ENCODE measurements around the gene FGFR2.

Gene FGFR2

DNA sequence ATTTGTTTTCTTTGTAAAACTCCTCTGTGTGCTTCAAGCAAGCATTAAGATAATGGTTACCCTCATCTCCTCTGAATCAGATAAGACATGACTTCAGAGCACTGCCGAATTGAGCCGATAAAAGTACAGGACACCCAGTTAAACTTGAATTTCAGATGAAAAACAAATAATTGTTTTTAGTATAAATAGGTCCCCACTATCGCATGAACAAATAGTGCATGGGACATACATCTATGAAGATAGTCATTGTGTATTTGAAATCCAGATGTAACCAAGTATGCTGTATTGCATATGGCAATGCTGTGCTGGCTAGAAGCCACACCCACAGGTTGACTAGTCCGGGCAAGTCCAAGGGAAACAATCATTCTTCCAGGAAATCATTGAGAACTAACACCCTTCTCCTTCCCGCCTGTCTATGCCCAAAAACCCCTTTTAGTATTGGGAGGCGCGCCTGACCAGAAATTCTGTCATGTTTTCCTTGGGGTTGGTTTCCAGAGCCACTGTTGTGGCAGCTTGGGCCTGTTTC, 12.6 kb upstream of the FGFR2 start:
- no peak for DNase-seq (ENCODE audit: low read depth)

- DNase-seq (ENCODE audit: low read depth), result no peak
These were observed 11.5 kb upstream of the FGFR2 start for GRCh38 chr10:121609426-121610380.

GRCh38 chr10:121608469-121609190, 10.4 kb upstream of the FGFR2 start:
- DNase-seq (ENCODE audit: low read depth), result no peak

- DNase-seq (ENCODE audit: low read depth), result no peak
These were observed 9.2 kb upstream of the FGFR2 start for GRCh38 chr10:121607310-121608055.

DNA sequence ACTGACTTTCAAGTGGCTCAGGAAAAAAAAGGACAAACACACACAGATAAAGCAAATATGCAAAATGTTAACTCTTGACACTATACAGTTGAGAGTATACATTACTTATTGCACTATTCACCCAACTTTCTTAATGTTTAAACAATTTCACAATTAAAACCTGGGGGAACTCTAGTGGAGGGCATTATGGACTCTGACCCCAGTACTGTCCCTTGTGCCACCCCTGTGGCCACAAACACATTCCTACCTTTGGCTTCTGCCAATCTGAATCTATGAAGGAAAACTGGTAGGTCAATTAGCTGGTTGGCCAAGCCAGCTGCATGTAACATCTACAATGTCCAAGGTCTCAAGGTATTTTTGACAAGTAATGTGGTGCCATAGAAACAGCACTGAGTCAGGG, 7.5 kb upstream of the FGFR2 start:
- DNase-seq (ENCODE audit: low read depth), result no peak

GRCh38 chr10:121601458-121601857, 3.2 kb upstream of the FGFR2 start:
- DNase-seq (ENCODE audit: low read depth), result no peak

DNA sequence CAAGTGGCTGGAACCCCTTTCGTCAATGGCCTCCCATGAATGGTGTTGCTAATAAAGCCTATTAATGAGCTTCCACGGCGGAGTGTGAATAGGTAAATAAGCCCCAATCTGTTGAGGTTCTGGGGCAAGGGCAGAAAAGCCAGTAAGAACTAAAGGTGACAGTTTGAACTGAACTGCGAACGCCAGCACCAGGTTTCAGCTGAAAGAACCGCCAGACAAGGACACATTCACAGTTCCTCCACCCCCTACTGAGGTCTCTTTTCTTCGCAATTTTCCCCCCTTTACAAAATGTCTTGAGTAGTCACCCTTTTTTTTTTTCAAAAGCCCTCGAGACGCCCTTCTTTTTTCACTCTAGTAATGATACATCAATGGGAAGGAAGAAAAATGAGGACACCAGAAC, 2.4 kb upstream of the FGFR2 start:
- no peak for DNase-seq (ENCODE audit: low read depth)

DNA sequence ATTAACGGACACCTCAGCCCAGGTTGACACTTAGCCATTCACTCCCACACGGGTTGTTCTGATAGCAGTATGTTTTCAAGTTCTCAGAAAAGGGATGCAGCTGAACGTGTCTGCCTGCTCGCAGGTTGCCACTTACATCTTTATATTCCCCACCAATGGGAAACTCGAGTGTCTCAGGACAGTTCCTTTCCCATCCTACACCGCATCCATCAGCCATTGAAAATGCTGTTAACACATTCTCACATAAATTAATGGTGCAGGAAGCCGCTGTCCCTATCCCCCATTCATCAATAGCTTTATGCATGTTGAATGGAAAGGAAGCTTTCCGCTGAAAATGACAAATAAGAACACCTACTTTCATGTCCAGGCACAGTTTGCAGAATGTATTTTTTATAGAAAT, 1.7 kb upstream of the FGFR2 start:
- DNase-seq (ENCODE audit: low read depth), result no peak

GRCh38 chr10:121597504-121598262, 561 bp downstream of the FGFR2 start:
- DNase-seq (ENCODE audit: low read depth), result no peak

DNA sequence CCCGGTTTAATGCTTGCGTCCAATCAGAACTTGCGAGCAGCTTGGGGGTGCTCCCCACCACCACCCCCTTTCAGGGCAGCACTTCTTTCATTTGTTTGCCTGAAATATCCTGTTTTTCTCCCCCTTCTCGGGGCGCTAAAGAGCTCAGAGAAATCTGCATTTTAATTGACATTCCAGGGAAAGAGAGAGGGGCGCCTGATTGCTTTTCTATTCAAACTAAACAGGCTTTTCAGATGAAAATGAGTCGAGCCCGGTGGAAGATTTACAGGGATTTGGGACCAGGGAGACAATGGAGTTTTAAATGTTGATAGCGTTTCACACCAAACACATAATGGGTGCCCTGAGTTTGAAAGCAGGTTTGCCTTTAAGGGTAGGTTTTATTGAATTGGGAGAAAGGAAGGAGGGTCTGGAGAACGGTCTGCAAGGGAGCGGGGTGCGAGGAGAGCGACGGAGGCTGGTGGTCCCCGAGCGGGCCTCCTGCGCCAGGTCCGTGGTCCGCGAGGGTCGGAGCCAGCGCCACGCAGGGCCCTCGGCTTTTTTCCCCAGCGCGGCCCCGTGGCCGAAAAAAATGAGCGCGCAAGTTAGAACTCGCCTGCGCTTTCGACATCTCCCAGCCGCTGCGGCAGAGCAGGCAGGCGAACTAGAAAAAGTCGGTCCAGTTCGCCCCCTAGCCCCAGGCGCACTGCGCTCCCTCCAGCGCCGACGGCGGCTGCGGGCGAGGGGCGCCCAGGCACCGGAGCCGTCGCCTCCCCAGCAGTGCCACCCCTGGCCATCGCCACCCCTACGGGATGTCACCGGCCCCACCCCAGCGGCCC, 1.3 kb downstream of the FGFR2 start:
- no peak for DNase-seq (ENCODE audit: low read depth)

- DNase-seq (ENCODE audit: low read depth), result no peak
These were observed 2.2 kb downstream of the FGFR2 start for GRCh38 chr10:121595806-121596688.

GRCh38 chr10:121595351-121595805, 2.9 kb downstream of the FGFR2 start:
- no peak for DNase-seq (ENCODE audit: low read depth)

GRCh38 chr10:121594623-121595350, 3.5 kb downstream of the FGFR2 start:
- DNase-seq (ENCODE audit: low read depth), result no peak

DNA sequence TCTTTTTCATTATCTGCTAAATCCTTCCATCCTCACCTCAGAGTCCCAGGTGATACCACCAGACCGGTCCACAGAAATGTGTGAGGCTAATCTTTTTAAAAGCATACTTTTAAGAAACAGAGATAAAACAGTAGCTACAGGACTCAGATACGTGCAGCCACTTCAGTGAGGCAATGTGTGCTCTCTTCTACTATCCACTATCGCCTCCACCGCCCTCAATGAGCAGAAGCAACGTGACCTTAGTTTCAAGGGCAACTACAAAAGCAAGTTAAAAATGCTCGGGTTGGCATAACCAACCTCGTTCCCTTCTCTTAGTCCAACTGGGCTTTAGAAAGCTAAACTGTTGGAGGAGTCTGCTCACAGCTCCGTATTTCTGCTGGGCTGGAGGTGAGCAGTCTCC, 4.2 kb downstream of the FGFR2 start:
- no peak for DNase-seq (ENCODE audit: low read depth)

DNA sequence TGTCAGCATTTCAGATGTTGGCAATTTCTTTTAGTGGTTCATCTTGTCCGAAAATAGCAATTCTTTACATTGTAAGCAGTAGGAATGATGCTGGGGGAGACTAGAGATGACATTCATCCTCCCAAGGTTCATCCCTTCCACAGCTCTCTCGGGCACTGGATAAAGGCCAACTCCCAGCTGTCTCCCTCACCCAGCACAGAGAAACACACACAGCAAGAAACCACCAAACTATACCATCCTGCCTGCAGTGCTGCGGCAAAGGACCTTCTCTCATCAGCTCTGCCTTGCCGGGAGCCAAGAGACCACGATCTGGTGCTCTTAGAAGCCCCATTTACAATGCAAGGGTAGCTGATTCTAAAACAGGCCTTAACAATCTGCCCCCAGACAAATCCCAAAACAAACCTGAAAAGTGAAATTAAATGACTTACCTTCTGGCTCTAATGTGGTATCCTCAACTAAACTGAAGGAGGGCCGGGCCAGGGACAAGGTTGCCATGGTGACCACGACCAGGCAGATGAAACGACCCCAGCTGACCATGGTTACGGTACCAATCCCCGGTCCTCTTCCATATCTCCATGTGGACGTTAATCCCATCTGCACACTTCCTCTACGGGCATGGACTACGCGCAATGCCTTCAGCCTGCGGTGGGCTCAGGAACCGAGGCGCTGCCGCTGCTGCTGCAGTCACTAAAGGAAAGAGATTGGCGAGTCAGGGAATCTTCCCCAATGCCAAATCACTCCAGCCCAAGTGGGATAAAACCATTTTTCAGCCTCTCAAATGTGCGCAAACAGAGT, 4.8 kb downstream of the FGFR2 start:
- no peak for DNase-seq (ENCODE audit: low read depth)

- DNase-seq (ENCODE audit: low read depth), result no peak
These were observed 5.9 kb downstream of the FGFR2 start for GRCh38 chr10:121592155-121592890.

DNA sequence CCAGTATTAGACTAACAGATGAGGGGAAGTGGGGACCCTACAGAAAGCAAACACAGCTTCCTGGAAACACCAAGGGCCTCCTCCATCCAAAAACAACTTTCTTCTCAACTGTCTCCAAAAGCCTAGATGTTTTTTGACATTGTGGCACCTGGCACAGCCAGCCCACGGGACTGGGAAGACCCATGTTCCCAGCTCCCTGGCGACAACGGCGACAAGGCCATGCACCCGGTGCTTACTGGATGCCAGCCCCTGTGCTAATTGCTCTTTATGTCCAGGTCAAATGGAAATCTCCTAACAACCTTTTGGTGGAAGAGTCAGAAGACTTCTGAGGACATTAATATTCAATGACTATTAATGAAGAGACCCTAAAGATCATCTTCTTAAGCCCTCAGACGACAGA, 7.1 kb downstream of the FGFR2 start:
- DNase-seq (ENCODE audit: low read depth), result no peak

Measured in CMK (cell line).